Endothelial cell of umbilical vein (primary cell): Measurements from ENCODE around the gene IQGAP2. TPM values are rescaled to one million over a fixed set of nuclear protein-coding genes. Genes with fewer than 3 reads are reported as not detected.

Source experiments
- BruUV-seq: library from RNA; stranded (reverse); fragments of 400-500 nt; replicated peaks from 2 replicates; lab custom pipeline; 2021; lab: Mats Ljungman, UMichigan
- CTCF ChIA-PET: fragments of 300-600, 350-600 bp; sonication (Branson Sonifier 250); formaldehyde crosslinking; loops from one replicate; lab custom pipeline; 2021; ENCODE audit warnings: antibody characterized with exemption, inconsistent platforms; lab: Charles Lee
- POLR2A ChIA-PET: fragments of 300-600, 350-600 bp; sonication (Branson Sonifier 250); formaldehyde crosslinking; loops from one replicate; lab custom pipeline; 2021; ENCODE audit warnings: antibody characterized with exemption, inconsistent platforms; lab: Charles Lee
- DNase-seq: peaks from one replicate; pipeline ENCODE4 v3.0.0-alpha.2; 2011; ENCODE audit warnings: low read depth, low spot score
- FAIRE-seq: peaks from 2 replicates; lab custom pipeline; 2011; peaks lifted over from hg19 to GRCh38; lab: Jason Lieb, UNC
- H2AFZ ChIP-seq: 2 replicates; pipeline ENCODE4 v1.6.0; 2012; ENCODE audit warnings: low read depth, low read length, control low read depth, inconsistent platforms
- H3K27ac ChIP-seq: 2 replicates; pipeline ENCODE4 v1.5.1; 2011; ENCODE audit warnings: low read depth, mild to moderate bottlenecking, control low read depth, low read length, moderate library complexity; ENCODE audit not compliant: insufficient read depth
- H3K27me3 ChIP-seq, 2 experiments: 2 replicates each; pipeline versions ENCODE4 v1.6.0 to v1.6.1; 2011; ENCODE audit warnings: low read length in 2 of 2, mixed read lengths in 1 of 2; ENCODE audit not compliant: control insufficient read depth in 2 of 2, insufficient read depth in 2 of 2
- H3K36me3 ChIP-seq, 2 experiments: 2 replicates in 1 of 2; 3 replicates in 1 of 2; pipeline ENCODE4 v1.5.1; 2011; ENCODE audit warnings: low read length in 2 of 2, mild to moderate bottlenecking in 1 of 2, moderate library complexity in 1 of 2; ENCODE audit not compliant: control insufficient read depth in 2 of 2, insufficient read depth in 2 of 2; ENCODE audit errors: extremely low read depth in 1 of 2
- H3K4me1 ChIP-seq: 3 replicates; pipeline ENCODE4 v1.5.1; 2011; ENCODE audit warnings: mild to moderate bottlenecking, low read length; ENCODE audit not compliant: control insufficient read depth, insufficient read depth; ENCODE audit errors: extremely low read depth
- H3K4me2 ChIP-seq: 2 replicates; pipeline ENCODE4 v1.6.1; 2011; ENCODE audit warnings: low read length, control low read depth, mixed read lengths; ENCODE audit not compliant: insufficient read depth
- H3K4me3 ChIP-seq, 3 experiments: fragments of 200-600 bp in 1 of 3; sonication (generic), shearing (Covaris generic) in 1 of 3; replicated peaks in 1 of 3; 2 replicates each; pipeline ENCODE4 v1.5.1; 2011 to 2016; ENCODE audit warnings: control low read depth in 3 of 3, low read length in 3 of 3, mild to moderate bottlenecking in 2 of 3, inconsistent platforms in 1 of 3, low read depth in 1 of 3, moderate library complexity in 1 of 3; ENCODE audit not compliant: insufficient read depth in 1 of 3
- H3K79me2 ChIP-seq: 2 replicates; pipeline ENCODE4 v1.6.0; 2012; ENCODE audit warnings: low read length, inconsistent platforms; ENCODE audit not compliant: control insufficient read depth, insufficient read depth
- H3K9ac ChIP-seq: replicated peaks from 2 replicates; pipeline ENCODE3; 2011; ENCODE audit warnings: low read length, control low read depth; ENCODE audit not compliant: insufficient read depth; ENCODE audit errors: extremely low read depth
- H3K9me1 ChIP-seq: replicated peaks from 3 replicates; pipeline ENCODE4 v1.6.0; 2011; ENCODE audit warnings: mild to moderate bottlenecking, low read length; ENCODE audit not compliant: control insufficient read depth, insufficient read depth; ENCODE audit errors: extremely low read depth
- H3K9me3 ChIP-seq: replicated peaks from 2 replicates; pipeline ENCODE4 v1.5.1; 2012; ENCODE audit warnings: low read length, inconsistent platforms; ENCODE audit not compliant: control insufficient read depth, insufficient read depth
- H4K20me1 ChIP-seq: replicated peaks from 2 replicates; pipeline ENCODE3; 2011; ENCODE audit warnings: mild to moderate bottlenecking, low read length; ENCODE audit not compliant: control insufficient read depth, insufficient read depth; ENCODE audit errors: extremely low read depth
- CTCF ChIP-seq, 2 donors: IDR thresholded peaks; 1 replicate in 1 of 2; 2 replicates in 1 of 2; pipeline ENCODE4 v1.5.1; 2011; ENCODE audit warnings: low read length in 2 of 2, mild to moderate bottlenecking in 2 of 2, moderate library complexity in 2 of 2, control low read depth in 1 of 2, inconsistent platforms in 1 of 2, low read depth in 1 of 2; ENCODE audit not compliant: insufficient read depth in 1 of 2; ENCODE audit errors: extremely low read depth in 1 of 2
- EZH2 ChIP-seq: IDR thresholded peaks from 2 replicates; pipeline ENCODE4 v1.6.1; 2012; ENCODE audit warnings: borderline replicate concordance, low read depth, mild to moderate bottlenecking, moderate library complexity, low read length, inconsistent platforms; ENCODE audit not compliant: severe bottlenecking
- FOS ChIP-seq: IDR thresholded peaks from 2 replicates; pipeline ENCODE4 v1.6.1; 2011; ENCODE audit warnings: mild to moderate bottlenecking, low read length, moderate library complexity, borderline replicate concordance; ENCODE audit not compliant: insufficient read depth
- GATA2 ChIP-seq: IDR thresholded peaks from 2 replicates; pipeline ENCODE4 v1.7.0; 2011; ENCODE audit warnings: low read depth, mild to moderate bottlenecking, moderate library complexity, mixed read lengths, low read length; ENCODE audit not compliant: insufficient read length, insufficient read depth
- JUN ChIP-seq: IDR thresholded peaks from 2 replicates; pipeline ENCODE4 v1.6.1; 2011; ENCODE audit warnings: borderline replicate concordance, low read depth; ENCODE audit not compliant: insufficient read length, insufficient read depth
- MAX ChIP-seq: IDR thresholded peaks from 2 replicates; pipeline ENCODE4 v1.6.1; 2011; ENCODE audit not compliant: insufficient read depth, insufficient read length
- MYC ChIP-seq: IDR thresholded peaks from one replicate; pipeline ENCODE4 v1.6.1; 2011; ENCODE audit warnings: mild to moderate bottlenecking, low read depth, low read length
- POLR2A ChIP-seq: IDR thresholded peaks from 2 replicates; pipeline ENCODE4 v1.6.1; 2012; ENCODE audit warnings: low read depth, mild to moderate bottlenecking, control low read depth, low read length
- POLR2AphosphoS5 ChIP-seq: IDR thresholded peaks from 2 replicates; pipeline ENCODE4 v1.6.1; 2012; ENCODE audit warnings: low read depth, mild to moderate bottlenecking, control low read depth, low read length, moderate library complexity; ENCODE audit not compliant: insufficient read depth
- dilution Hi-C: fragments of 300-500 bp; cut with MboI; formaldehyde crosslinking; loops from one replicate; pipeline ENCODE4 v1.15.0; 2019; ENCODE audit warnings: low sequenced_read_pairs; ENCODE audit not compliant: extremely low pct_ligation_motif_present
- intact Hi-C: fragments of 100-400 bp; cut with micrococcal nuclease; formaldehyde crosslinking; loops from one replicate; pipeline ENCODE4 v1.10.0; 2022
- polyA plus RNA-seq, 4 experiments: library from polyadenylated mRNA; depleted of rRNA in 3 of 4; stranded (reverse) in 3 of 4; unstranded in 1 of 4; fragments of >200 nt; gene quantifications; 2 replicates each; pipeline versions ENCODE4 v1.2.1 to v1.2.3, GENCODE V29; 2011 to 2012; ENCODE audit warnings: missing spikeins in 1 of 4
- total RNA-seq: library from RNA; stranded (reverse); gene quantifications from 2 replicates; pipeline ENCODE4 v1.2.3, GENCODE V29; 2021

The IQGAP2 gene
- total and polyA plus RNA-seq, 2 donors (not counting 3 experiments of a cell fraction or from before 2014, with no cell fraction given), result 4.5 to 4.7 TPM

- BruUV-seq, result no TSS peak
- POLR2A ChIA-PET, result no interaction called here
- H3K4me3 ChIP-seq, result no peak overlapping the region
Measured at GRCh38 chr5:76449606-76450005, 46.5 kb downstream of the IQGAP2 start.

GRCh38 chr5:76450054-76450453 is 47.0 kb downstream of the IQGAP2 start:
- no peak for FAIRE-seq
- Histone ChIP-seq H3K9ac (no peak overlapping the region), H3K27ac (no peak overlapping the region), H3K9me3 (no peaks in the 10 kb centered on the region), H3K9me1 (no peaks in the 10 kb centered on the region), H3K36me3 (no peaks in the 10 kb centered on the region), H3K79me2 (no peaks in the 10 kb centered on the region), H2AFZ (no peak overlapping the region), H3K4me1 (no peaks in the 10 kb centered on the region), H3K4me3 (no peak overlapping the region), H4K20me1 (no peaks in the 10 kb centered on the region), H3K27me3 (peaks cover 0 to 3% of the 10 kb centered on the region in 2 experiments), H3K4me2 (no peak overlapping the region)
- DNase-seq, result no peak
- TF ChIP-seq CTCF (IDR thresholded peaks at IDR 0.05; ENCODE audit: extremely low read depth in 1 of 2, insufficient read depth in 1 of 2, low read depth in 1 of 2, low read length in 2 of 2), result no peak
- no peak for TF ChIP-seq MAX
- no peak for TF ChIP-seq MYC
- TF ChIP-seq FOS, result no peak
- no peak for TF ChIP-seq GATA2
- TF ChIP-seq JUN, result no peak
- no peak for TF ChIP-seq POLR2A
- TF ChIP-seq POLR2AphosphoS5, result no peak
- no peak for TF ChIP-seq EZH2
- CTCF ChIA-PET, result no interaction called here
- POLR2A ChIA-PET, result no interaction called here
- dilution Hi-C loops, result no loop called here
- intact Hi-C loops, result no loop called here
- no TSS peak for BruUV-seq

More at GRCh38 chr5:76449606-76450005, 46.5 kb downstream of the IQGAP2 start:
- Histone ChIP-seq H2AFZ (no peak overlapping the region), H3K4me1 (no peaks in the 10 kb centered on the region), H3K27me3 (peaks cover 0 to 3% of the 10 kb centered on the region in 2 experiments), H3K9me1 (no peaks in the 10 kb centered on the region), H3K9ac (no peak overlapping the region), H3K36me3 (no peaks in the 10 kb centered on the region), H4K20me1 (no peaks in the 10 kb centered on the region), H3K27ac (no peak overlapping the region), H3K4me2 (no peak overlapping the region), H3K9me3 (no peaks in the 10 kb centered on the region), H3K79me2 (no peaks in the 10 kb centered on the region)
- intact Hi-C loops, result no loop called here
- TF ChIP-seq FOS (no peak), POLR2AphosphoS5 (no peak), GATA2 (no peak), EZH2 (no peak)
- DNase-seq (no peak), FAIRE-seq (no peak)
- CTCF ChIA-PET, result no interaction called here
- dilution Hi-C loops, result no loop called here
